Stimulated activated CD4-positive, alpha-beta T cell treated with anti-CD3 and anti-CD28 coated beads, Interleukin-12 subunit alpha, Interleukin-12 subunit beta, amount 100 ng/mL, for 4 hours (primary cell): Measurements from ENCODE around the gene RAD51B.

Experiments used
- DNase-seq: peaks from one replicate; pipeline ENCODE4 v3.0.0-alpha.2; 2020

Gene RAD51B

GRCh38 chr14:68506645-68507419 lies 687.3 kb downstream of the RAD51B start:
- DNase-seq = peak; percentile 15

GRCh38 chr14:68507544-68508081 lies 688.0 kb downstream of the RAD51B start:
- no peak for DNase-seq

DNA sequence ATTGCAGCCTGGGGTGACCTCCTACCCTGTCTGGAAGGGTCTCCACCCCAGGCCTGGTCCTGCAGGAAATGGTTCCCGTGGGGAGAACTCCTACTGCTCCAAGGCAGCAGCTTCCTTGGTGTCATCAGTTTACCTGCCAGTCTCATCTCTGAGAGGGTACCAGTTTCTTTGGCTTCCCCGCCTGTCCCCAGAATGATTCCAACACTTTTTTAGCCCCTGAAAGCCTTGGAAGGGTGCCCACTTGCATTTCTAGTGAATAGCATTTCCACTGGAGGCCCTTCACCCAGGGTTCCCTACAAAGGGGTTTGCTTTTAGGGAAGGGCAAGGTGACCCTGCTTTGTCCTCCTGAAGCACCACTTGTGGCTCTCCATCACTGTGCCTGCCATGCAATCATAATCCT lies 689.0 kb downstream of the RAD51B start:
- no peak for DNase-seq

- no peak for DNase-seq
Observed at GRCh38 chr14:68509188-68509983, 689.8 kb downstream of the RAD51B start.

DNA sequence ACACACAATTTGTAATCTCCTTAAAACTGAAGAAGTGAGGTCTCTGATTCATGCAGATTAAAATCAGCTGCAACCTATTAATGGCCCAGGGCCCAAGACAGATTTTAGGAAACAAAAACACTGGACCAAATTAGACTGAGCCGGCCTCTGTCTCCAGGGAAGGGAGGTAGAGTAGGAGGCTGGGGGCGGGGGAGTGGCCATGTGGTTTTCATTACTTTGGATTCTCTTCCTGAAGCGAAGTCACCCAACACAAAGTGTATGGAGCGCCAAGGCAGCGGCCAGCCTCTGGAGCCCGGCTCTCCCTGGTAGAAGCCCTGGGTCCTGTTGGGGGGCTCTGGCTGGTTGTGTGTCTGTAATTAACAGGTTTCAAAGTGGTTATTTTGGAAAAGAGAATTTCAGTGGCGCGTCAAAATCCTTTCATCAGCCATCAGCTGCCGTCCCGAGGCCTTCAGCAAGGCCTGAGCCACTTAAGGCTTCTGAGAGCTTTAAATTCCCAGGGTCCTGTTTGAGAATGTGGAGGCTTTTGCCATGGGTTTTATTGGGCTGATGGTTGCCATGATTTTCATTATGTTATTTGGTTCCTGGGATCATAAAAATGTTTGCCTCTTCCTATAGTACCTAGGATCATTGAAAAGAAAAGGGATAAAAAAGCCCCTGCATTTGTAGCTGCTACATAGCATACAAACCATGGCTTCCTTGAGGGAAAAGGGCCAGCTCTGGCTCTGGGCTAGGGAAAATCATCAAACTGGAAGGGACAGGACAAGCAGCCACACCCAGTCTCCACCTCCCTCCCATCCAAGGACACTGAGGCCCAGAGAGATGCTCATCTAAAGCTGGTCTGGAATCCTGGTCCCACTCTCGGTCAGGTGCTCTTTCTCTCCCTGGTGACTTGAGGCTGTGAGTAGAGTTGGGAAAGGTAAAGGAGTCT lies 690.9 kb downstream of the RAD51B start:
- DNase-seq = no peak

GRCh38 chr14:68511129-68512047 lies 691.8 kb downstream of the RAD51B start:
- DNase-seq = no peak

DNA sequence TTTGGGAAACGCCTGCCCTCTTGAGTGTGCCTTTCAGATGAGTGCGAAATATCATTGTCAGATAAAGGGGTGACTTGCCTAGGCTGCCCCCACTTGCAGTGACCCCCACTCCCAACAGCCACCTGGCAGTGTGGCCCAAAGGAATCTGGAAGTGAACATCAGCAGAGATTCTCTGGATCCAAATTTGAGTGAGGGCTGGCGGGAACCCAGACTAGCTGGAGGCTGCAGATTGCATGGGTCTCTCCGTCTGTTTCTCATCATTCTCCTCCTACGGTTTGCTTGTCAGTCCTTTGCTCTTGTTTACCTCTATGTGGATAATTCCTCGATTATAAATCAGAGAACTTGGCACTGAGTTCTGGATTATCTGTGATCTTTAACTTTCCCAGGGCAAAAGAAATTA lies 692.5 kb downstream of the RAD51B start:
- DNase-seq = no peak

DNA sequence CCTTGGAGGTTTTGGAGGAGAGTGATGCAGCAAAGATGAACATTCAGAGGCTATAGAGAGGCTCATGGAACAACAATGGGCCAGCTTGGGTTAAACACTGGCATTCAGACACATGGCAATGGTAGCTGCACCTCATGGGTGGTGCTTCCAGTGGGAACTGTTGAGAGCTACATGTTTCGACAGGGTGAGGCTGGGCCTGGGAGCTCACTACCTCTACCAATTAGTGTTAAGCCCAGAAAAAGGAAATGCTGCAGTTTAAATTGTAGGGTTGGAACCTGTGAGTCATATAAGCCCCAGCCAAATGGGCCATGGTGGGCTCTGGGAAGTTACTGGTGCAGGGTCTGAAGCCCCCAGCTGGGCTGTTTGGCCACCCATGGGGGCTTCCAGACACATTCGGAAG lies 693.6 kb downstream of the RAD51B start:
- no peak for DNase-seq

DNA sequence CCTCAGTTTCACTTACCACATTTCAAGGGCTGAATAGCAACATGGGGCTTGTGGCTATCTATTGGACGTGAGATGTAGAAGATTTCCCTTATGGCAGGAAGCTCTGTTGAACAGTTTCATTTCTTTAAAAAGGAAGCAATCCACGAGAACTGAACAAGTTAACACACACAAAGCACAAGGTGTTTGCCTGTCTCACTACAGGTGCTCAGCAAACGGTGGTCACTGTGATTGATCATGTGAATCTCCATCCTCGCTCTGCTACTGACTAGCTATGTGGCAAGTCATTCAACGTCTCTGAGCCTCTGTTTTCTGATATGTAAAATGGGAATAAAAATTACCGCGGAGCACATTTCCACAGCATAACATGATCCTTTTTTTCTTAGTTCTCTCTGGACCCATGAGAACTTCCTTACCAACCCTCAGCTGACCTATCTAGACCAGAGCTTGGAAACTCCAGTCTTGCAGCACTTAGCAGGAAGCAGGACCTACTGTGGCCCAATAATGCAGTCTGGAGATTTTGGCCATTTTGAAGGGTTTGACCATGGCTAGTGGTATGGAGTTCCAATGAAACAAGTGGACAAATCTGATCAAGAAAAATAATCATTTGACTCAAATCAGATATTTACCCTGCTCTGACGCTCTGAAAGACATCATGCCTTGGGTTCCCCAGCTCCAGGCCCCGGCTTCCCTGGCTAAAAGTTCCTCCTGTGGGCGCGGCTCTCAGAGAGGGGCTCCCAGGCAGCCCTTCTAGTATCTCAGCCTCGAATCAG lies 694.4 kb downstream of the RAD51B start:
- no peak for DNase-seq

GRCh38 chr14:68514608-68515194 lies 695.1 kb downstream of the RAD51B start:
- no peak for DNase-seq

GRCh38 chr14:68516342-68516741 lies 696.8 kb downstream of the RAD51B start:
- DNase-seq = no peak

- DNase-seq = no peak
Observed at GRCh38 chr14:68518166-68518565, 698.6 kb downstream of the RAD51B start.

DNA sequence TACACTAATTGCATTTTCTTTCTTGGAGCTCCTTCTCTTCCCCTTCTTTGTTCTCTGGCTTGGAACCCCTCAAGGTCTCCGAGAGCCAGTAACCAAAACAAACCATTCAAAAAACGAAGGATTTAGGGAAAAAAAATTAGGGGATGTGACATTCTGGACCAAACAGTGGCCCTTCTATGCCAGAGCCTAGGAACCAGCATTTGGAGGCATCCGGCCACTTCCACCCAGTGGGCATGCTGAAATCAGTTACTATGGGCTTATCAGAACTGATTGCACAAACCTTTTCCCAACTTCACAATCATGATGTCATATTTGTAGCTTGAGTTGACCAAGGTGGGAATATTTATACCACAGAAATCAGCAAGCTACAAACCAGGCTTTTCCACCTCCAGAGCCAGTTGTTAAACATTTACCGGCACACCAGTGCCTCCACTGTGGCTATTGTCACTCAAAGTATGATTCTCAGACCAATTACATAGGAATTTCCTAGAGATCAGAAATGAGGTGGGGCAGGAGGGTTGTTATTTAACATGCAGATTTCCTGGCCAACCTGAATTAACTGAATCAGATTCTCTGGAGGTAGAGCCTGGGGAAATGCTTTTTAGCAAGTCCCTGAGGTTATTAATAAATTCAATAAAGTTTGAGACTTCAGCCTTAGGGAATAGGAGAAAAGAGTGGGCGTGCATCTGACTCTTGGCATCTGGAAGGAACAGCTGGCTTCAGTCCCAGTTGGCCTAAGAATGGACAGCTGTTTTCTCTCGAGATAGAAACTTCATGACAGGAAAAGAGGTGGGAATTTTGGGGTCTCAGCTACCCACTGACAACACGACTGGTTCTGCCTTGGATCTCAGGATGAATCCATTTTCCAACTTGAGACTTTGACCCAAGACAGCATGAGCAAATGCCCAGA lies 699.4 kb downstream of the RAD51B start:
- DNase-seq = no peak

- DNase-seq = no peak
Observed at GRCh38 chr14:68519671-68520187, 700.1 kb downstream of the RAD51B start.

- DNase-seq = no peak
Observed at GRCh38 chr14:68520637-68521556, 701.3 kb downstream of the RAD51B start.

DNA sequence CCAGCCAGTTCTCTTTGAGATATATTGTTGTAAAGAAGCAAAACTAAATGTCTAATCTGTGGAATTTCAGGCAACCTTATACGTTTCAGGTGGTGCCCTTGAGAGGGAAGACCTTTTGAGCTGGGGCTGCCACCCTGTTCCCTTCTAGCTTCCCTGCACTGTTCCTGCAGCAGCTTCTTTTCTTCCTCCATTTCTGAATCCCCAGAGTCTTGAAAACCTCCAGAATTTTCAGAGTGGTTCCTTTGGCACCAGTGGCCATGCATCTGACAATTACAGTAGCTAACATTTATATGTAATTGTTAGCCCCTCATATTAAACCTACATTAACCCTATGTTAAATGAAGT lies 702.0 kb downstream of the RAD51B start:
- DNase-seq = no peak

- no peak for DNase-seq
Observed at GRCh38 chr14:68521961-68522509, 702.5 kb downstream of the RAD51B start.
